NCI-H1092 treated with DMSO at 0.1 percent for 48 hours (cell line): ENCODE measurements around the gene DOCK9.
A peak's percentile ranks its signal among the peaks of the same experiment; 100 is the strongest.

ENCODE experiments used
- DNase-seq: peaks from one replicate; lab custom pipeline; 2025; lab: John Stamatoyannopoulos, UW

Gene DOCK9

DNA sequence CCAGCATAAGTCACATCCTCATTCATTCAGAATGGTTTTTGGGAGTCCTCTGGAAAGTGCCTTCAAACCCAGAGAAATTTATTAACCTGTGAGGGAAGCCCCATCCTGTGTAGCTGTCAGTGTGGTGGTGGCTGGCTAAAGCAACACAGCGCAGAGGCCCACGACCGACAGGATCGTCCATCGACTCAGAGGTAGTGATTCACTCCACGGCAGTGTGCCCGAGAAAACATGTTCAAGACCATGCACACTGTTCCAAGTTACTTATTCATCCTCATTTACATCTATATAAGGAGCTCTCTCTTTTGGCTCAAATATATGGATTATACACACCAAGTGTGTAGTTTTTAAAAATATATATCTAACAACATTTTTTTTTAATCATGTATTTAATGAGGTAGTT, 129.1 kb downstream of the DOCK9 start:
- no peak for DNase-seq

DNA sequence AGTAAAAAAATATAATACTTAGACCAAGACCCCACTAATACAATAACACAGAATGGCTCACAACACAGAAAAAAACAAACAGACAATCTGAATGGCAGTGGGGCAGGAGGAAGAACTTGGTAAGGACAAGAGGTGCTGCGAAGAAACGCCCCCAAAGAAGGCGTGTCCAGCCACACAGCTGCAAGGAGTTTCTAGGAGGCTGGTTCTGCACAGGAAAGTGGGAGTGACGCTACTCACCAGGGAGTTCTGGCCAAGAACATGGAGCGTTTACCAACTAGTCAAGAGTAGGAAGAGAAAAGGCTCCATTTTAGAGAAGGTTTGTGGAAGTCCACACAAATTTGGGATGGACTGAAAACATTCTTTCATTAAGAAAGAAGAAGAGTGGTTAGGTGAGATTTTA, 130.1 kb downstream of the DOCK9 start:
- no peak for DNase-seq

DNA sequence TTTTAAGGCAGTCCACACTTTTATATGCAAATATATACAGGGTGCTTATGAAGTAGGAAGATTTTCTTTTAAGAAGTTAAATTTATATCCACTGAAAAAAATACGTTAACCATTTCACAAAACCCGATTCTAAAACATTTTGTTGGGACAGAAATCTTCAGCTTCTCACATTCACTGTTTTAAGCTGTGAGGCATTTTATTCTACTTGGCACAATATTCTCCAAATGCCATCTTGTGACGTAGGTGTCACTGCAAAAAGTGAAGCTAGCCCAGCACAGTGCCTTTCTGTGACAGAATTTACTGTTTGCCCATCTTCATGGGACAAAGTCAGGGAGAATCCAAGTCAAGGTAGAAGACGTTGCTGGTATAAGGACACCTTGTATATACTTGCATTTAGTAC, 130.9 kb downstream of the DOCK9 start:
- no peak for DNase-seq

DNA sequence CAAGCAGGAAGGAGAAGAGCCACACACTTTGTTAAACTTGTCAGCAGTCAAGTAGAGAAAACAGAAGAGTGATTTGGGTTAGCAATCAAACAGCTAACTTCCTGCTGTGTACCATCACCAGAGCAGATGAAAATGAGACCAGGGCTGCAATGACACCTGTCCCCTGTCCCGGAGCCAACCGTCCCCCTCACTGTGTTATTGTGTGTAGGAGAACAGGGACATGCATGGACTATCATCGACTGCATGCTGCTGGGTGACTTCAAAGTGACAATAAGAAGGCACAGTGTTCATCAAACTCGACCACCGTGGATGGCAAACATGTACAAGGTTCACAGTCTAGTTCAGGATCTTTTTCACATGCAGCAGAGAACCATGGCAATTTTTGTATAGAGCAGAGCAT, 131.3 kb downstream of the DOCK9 start:
- DNase-seq: no peak

DNA sequence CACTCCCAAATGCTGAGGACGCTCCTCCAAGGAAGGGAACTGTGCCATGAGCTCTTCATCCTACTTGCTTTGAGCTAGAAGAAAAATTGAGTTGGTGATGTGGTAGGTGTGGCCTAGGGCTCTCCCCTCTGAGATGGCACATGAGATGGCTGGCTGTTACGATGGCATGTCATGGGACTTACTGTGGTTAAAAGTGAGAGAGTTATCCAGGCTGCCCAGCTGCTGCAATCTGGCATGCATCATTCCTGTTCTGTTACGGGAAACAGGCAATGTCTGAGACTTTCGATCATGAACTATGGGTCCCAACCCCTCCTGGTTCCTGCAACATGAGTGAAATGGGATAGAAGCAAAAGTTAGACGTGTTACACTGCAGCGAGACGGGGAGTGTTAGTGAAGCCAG, 132.1 kb downstream of the DOCK9 start:
- DNase-seq: no peak

DNA sequence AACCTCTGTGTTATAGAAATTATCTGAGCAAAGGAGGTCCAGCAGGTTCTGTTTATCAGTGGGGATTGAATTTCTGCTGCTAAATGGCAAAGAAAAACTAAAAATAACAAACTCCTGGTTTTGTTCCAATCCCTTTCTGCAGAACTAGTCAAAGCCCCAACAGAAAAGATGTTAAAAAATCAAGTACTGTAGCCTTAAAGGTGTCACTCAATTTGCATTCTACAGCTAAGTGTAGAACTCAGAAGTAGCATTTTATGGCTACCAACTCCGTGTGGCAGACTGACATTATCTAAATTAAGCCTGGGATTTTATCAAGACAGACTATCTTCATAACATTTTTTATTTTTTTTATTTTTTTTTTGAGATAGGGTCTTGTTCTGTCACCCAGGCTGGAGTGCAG, 133.8 kb downstream of the DOCK9 start:
- peak; percentile 77 for DNase-seq

DNA sequence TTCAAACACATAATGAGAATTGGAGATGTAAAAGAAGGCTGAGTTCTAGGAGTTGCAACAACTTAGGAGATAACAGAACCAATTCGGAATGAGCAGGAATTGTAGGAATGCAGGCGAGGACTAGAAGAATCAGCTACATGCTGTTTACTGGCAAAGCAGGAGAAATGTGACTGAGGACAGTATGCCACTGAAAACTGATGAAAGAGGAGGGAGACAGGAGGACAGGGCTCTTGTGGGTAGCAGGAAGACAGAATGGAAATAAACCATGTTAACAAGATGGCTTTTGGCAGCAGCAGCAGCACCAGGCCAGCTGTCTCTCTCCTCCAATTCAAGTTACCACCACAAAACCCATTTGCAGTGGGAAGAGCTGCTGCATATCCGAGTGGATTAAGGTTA, 134.4 kb downstream of the DOCK9 start:
- DNase-seq: peak; percentile 91

DNA sequence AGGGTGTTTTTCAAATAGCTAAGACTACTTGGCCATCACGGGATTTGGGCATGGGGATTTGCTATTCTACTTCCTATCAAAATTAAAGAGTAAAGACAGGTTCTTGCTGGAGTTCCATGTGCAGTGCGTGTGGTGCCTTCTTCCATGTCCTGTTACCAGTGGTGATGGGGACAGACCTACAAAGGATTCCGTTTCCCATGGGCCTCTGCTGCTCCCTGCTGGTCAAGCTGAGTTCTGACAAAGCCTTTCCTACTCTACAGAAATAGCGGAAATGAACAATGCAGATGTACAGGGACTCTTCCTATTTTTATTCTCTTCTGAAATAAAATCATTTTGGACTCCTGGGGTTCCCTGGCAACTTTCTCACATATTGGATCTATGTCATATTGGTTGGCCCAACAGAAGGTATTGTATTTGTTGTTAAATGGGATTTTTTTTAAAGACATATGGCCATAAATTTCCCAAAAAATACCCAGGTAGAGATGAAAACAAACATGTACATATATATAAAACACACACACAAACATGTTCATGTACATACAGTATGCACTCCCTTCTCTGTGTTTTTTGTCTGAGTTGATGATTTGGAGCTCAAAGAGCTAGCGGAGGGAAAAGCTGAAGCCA, 134.9 kb downstream of the DOCK9 start:
- peak; percentile 95 for DNase-seq

DNA sequence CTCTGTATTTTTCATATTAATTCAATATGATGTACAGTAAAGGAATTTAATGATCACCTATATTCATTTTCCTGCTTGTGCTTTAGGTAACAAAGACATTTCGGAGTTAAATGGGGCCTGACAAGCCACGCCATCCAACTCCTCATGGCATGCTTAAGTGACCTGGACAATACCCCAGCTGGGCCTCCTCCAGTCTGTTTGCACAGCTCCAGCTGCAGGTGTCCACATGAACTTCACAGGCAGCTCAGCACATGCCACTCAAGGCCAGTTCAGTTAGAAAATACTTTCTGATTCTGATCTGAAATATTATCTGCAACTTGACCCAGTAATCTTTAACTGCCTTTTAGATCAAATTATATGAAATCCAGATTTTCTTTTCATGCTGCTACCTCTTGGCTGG, 135.8 kb downstream of the DOCK9 start:
- peak; percentile 88 for DNase-seq

DNA sequence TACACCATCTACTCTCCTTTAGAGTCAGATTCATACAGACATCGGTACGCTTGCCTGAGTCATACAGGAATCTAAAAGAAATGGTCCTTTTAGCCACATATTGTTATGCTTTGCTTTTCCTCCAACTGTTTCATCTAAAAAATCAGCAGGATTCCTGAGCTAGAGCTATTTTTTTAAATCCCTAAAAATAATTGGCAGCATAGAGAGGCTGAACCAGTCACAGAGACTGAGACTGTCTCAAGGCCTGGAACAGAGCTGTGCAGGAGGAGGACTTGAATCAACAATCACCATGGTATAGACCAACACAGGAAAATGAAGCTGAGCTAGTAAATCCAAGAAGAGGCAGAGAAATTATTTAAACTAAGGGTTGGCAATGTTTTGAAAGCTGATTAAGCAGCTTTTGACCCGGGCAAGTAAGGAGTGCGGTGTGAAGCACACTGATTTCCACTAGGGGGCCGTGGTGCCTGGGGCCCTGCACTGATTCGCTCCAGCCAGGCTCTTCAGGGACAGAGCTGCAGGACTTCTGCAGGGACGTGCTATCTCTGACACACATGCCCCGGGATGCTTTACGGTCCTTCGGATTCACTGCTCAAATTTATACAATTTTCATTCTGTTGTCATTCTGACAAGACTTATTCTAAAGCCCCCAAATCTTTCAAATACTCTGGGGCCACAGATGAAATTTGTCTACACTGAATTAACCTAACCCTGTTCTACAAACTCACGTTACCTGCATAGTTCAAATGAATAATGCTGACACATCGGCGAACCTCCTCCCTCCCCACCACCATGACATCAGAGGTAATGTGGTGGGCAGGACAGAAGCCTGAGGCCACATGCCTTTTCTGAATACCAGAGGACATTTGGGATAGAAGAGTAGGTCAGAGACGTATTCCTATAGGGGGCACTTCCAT, 137.8 kb downstream of the DOCK9 start:
- DNase-seq: peak; percentile 39

DNA sequence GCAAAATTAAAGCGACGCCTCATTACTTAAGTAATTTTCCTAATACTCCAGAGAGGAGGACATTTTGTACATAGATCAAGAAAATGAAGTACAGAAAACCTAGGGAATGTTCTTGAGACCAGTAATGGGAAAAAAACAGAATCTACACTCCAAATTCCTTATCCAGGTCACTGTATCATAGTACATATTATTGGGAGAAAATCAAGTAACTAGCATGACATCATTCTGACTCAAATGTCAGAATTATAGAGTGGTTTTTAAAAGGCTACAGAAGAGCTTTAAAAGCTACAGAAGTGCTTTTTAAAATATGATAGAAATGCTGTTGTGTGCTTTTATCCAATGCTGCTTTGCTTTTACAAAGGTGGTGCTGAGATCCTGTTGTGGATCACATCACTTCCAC, 139.1 kb downstream of the DOCK9 start:
- DNase-seq: no peak

DNA sequence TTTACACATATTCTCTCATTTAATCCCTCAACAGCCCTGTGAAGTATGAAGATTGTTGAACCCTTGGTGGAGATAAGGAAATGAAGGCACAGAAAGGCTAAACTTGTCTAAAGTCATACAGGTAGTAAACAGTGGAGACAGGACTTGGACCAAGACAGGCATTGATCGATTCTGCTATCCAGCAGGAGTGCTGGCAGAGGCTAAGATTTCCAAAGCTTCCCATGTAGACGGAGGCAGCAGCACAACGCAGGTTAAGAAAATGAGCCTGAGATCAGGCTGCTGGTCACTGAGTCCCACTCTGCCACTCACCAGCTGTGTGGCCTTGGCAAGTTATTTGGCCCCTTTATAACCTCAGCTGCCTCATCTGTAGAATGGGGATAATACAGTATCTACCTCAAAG, 140.0 kb downstream of the DOCK9 start:
- DNase-seq: no peak

DNA sequence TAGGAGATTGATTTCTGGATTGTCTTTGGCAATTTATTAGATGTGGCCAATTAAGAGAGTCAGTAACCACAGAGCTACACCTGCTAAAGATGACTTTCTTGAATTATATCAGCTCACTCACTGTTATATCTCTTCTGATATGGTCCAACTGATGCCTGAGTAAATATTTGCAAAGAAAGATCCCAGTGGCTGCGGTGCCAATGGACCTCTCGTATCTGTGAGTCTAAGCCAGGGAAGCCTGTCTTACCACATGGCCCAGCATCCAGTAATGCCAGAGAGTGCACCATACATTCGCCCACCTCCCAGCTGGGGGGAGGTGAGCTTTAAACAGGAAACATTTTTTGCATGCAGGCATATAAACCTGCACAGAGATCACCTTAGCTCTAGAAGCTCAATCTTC, 142.7 kb downstream of the DOCK9 start:
- peak; percentile 87 for DNase-seq

DNA sequence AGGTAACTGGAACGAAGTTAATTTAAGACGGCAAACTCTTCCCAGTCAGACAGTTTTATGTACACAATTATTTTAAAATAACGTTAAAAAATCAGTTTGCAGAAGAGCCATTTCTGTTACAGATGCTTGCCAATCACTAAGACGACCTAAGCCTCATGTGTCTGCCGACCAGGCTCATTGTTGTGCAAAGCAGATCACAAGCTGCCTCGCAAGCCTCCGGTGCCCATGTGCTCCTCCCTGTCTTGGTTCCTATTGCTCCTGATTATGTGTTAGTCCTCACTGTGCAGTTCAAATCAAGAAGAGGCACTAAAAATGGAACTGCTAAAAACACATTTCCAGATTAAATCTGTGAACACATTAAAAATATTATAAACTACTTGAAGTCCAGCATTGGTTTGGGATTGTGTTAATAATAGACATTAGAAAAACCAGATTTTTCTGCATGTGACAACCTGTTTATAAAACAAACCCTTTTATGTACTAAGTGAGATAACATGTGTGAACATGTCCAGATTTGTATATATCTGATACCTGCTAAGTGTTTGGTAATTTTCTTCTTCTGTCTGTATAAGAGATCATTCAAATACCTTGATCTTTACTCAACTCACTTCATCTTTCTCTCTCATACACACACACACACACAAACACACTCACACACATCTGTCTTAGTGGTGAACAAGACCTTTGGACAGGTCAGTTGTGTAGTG, 143.5 kb downstream of the DOCK9 start:
- peak; percentile 73 for DNase-seq

DNA sequence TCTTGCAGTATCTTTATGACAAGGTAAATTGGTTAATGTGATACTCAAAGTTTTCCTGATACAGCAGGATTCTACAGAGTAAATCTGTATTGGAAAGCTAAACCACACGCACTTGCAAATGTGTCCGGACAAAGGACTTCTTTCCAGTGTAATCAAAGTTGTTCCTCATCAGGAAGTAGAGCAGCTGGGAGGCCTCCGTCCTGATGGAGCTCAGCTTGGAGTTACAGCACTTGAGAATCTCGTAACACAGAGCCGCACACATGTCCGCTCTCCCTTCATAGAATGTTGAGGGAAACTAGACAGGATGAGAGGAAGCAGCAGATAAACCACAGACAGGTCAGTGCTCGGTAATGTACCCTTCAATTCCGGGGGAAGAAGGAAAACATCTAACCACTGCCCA, 146.6 kb downstream of the DOCK9 start:
- DNase-seq: no peak

DNA sequence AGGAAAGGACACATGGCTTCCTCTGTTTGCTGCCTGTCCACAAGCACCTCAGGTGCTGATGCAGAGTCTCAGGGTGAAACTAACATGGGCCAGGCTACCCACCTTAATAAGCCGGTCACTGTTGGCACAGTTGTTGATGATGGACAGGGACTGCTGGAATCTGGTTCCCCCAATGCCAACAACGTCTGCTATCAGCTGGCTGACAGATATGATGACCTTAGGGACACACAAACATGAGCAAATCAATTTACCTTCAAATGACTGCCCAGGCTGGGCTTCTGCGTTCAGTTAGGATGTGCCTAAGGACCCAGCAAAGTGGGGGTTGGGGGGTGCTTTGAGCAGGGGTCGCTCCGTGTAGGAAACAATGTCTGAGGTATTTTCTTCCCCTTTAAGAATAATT, 148.3 kb downstream of the DOCK9 start:
- no peak for DNase-seq

DNA sequence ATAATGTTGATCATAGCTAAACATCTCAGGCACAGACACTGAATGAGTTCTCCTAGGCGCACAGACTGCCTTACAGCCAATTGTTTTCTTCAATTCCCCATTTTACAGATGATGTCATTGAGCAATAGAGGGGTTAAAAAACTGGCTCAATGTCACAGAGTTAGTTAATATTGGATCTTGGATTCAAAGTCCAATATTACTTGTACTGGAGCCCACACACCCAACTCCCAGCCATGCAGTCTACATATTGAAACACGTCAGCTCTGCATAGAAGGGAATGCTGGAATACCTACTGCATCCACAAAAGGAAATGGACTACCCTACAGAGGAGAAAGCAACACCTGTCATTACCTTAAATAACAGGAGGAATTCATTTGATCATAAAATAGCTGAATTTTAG, 149.2 kb downstream of the DOCK9 start:
- DNase-seq: no peak

DNA sequence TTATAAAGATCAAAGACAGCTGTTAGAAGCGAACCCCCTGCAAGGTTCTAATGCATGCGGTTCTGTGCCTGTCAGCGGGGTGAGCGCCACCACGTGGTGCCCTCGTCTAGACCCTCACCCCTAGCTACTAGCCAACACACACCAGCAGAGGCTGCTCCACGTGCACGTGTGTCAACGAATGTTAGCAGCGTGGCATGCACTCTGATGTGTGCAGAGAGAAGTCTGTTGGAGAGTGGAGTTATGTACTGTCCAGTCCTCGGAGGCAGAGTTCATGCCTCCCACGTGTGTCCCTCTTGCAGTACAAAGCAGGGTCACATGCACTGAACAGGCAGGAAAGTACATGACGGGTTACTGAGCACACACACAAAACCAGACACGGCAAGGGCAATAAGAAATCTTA, 150.4 kb downstream of the DOCK9 start:
- no peak for DNase-seq

DNA sequence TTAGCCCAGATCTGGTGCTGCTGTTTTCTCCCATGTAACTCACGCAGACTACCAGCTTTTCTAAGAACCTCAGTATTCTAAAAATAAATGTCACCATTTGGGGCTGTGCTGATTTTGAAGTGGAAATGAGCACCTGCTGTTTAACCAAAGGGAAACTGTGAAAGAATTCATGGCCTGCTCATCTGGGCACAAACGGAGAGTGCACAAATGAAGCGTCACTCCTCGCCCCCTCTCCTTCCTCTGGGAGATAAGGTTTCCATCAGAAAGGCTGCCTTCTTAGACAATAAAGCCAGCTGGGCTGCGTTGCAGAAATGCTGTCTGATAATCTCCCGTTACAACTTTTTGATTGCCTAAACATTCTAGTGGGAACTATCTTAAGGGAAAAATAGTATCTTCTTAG, 151.7 kb downstream of the DOCK9 start:
- no peak for DNase-seq

DNA sequence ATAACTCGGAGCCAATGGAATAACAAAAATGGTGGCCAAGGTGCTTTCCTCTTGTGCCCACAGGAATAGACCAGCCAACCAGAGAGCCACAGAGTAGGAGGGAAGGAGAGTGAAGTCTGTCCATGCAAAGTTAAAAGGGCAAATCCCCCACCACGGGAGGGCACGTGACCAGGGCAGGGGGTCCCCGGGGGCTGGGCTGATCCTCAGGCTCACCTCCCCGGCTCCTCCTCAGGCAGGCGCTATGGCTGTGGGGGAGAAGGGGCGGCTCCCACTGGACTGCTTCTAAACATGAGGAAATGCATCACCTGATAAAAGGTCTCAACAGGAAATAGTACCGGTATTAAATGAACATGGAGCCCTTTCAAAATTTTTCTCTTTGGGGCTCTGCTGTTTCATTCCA, 152.2 kb downstream of the DOCK9 start:
- no peak for DNase-seq

DNA sequence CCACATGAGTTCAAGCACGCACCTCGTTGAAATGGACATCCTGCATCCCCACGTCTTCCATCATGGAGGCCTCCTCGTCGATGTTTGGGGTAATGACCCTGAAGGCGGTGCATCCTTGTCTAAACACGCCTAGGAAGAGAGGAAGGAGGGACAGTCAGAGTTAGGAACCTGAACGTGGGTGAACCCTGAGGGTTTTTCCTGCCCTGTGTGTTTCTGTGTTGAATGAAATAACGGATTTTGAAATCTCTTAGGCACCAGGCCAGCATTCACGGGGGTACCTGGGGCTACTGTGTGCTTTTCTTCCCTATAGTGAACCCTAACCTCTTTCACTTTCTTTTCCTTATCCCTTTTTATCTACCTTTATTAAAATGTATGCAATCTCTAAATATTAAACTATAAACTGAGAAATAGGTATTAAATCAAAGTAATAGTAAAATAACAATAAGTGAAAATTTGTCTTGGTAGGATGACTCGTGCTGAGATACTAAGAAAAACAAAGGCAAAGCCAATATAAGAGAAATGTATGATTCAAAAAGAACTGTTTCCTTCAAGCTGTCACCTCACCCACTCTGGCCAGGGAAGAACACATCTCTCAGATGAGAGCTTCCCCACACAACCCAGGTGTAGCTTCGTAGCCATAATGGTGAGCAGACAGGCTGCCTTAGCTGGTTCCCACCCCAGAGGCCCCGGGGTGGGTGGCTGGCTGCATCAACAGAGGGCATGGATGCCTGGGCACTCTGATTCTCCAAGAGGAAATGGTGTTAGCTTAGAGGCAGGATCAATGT, 153.3 kb downstream of the DOCK9 start:
- no peak for DNase-seq

DNA sequence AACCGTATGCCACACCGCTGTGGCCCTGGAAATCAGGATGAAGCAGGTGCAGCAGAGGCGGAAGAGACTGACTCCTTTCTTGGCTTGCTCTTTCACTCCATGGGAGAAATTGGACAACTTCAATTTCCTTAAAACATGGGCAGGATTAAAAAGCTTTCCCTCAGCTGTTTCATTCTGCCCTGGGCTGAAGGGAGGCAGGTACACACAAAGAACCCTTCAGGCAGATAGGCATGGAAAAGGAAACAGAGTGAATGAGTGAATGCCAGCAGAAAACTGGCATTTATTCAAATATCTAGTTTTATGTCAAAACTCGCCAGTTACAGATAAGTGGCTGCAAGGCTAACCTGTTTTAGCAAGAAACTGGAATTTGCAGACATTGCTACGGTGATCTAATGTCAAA, 154.4 kb downstream of the DOCK9 start:
- no peak for DNase-seq
